22Rv1 (cell line): ENCODE data around the gene PRSS21.

ENCODE experiments used
- CTCF ChIP-seq: fragments of 450-650 bp; IDR thresholded peaks from 2 replicates; pipeline ENCODE4 v1.5.1; 2017; ENCODE audit warnings: mild to moderate bottlenecking
- ZFX ChIP-seq: fragments of 450-650 bp; IDR thresholded peaks from 2 replicates; pipeline ENCODE4 v1.6.1; 2017; ENCODE audit warnings: antibody characterized with exemption, borderline replicate concordance

GRCh38 chr16:2784358-2785100, 32.5 kb upstream of the PRSS21 start:
- TF ChIP-seq CTCF (no peak), ZFX (no peak)
